ENCODE results near the gene PIKFYVE. TPM values are rescaled to one million over a fixed set of nuclear protein-coding genes. Genes with fewer than 3 reads are reported as not detected.

PIKFYVE gene
- total RNA-seq, 1 experiment from 2014 or later = 22.8 TPM

- Mint-ChIP-seq H3K36me3 (ENCODE audit: insufficient read depth, unreplicated experiment) (peaks cover 85% of the 10 kb centered on the region), H3K4me1 (ENCODE audit: insufficient read depth, unreplicated experiment) (peaks cover 15% of the 10 kb centered on the region), H3K4me3 (ENCODE audit: unreplicated experiment) (no peak overlapping the region), H3K27ac (ENCODE audit: low read depth, unreplicated experiment) (no peak overlapping the region), H3K27me3 (ENCODE audit: insufficient read depth, unreplicated experiment) (no peaks in the 10 kb centered on the region), H3K9me3 (ENCODE audit: unreplicated experiment) (no peaks in the 10 kb centered on the region)
- no peak for TF ChIP-seq CTCF (IDR thresholded peaks at IDR 0.05; ENCODE audit: unreplicated experiment)
- CTCF ChIA-PET = interaction anchor here (0.7 to 4.4 kb wide), 2 partner anchors 71 to 513 kb away, joined by 3 to 24 read pairs; no protein-coding TSS in a partner anchor
- intact Hi-C loops (cut with micrococcal nuclease) = no loop called here
- BruUV-seq (replicated peaks) = no TSS peak
- no peak for DNase-seq (ENCODE audit: unreplicated experiment)
- POLR2A ChIA-PET = no interaction called here
Observed at GRCh38 chr2:208245746-208246145, 20.3 kb upstream of the PIKFYVE start.

- H3K27me3 Mint-ChIP-seq (ENCODE audit: insufficient read depth, unreplicated experiment) = no peaks in the 10 kb centered on the region
- CTCF ChIA-PET = interaction anchor here (0.5 to 4.4 kb wide), 7 partner anchors 18 to 438 kb away, joined by 3 to 24 read pairs (median 4); no protein-coding TSS in a partner anchor
Observed at GRCh38 chr2:208248601-208249000, 17.5 kb upstream of the PIKFYVE start.

GRCh38 chr2:208249296-208249695 is 16.8 kb upstream of the PIKFYVE start:
- Mint-ChIP-seq H3K4me1 (ENCODE audit: insufficient read depth, unreplicated experiment) (peaks cover 28% of the 10 kb centered on the region), H3K27ac (ENCODE audit: low read depth, unreplicated experiment) (no peak overlapping the region), H3K36me3 (ENCODE audit: insufficient read depth, unreplicated experiment) (peaks cover 61% of the 10 kb centered on the region), H3K4me3 (ENCODE audit: unreplicated experiment) (no peak overlapping the region), H3K27me3 (ENCODE audit: insufficient read depth, unreplicated experiment) (no peaks in the 10 kb centered on the region), H3K9me3 (ENCODE audit: unreplicated experiment) (no peaks in the 10 kb centered on the region)
- no peak for TF ChIP-seq CTCF (IDR thresholded peaks at IDR 0.05; ENCODE audit: unreplicated experiment)
- ChIA-PET CTCF (interaction anchor here (1.0 to 2.0 kb wide), 2 partner anchors 74 to 148 kb away, joined by 4 to 5 read pairs; no protein-coding TSS in a partner anchor), POLR2A (interaction anchor here (0.5 to 1.7 kb wide), 2 partner anchors 74 to 531 kb away, joined by 3 to 6 read pairs; no protein-coding TSS in a partner anchor)
- intact Hi-C loops (cut with micrococcal nuclease) = no loop called here
- no peak for DNase-seq (ENCODE audit: unreplicated experiment)
- BruUV-seq (replicated peaks) = no TSS peak

More at GRCh38 chr2:208248601-208249000, 17.5 kb upstream of the PIKFYVE start:
- no peaks in the 10 kb centered on the region for H3K9me3 Mint-ChIP-seq (ENCODE audit: unreplicated experiment)
- intact Hi-C loops (cut with micrococcal nuclease) = no loop called here
- H3K4me1 Mint-ChIP-seq (ENCODE audit: insufficient read depth, unreplicated experiment) = peaks cover 28% of the 10 kb centered on the region
- H3K36me3 Mint-ChIP-seq (ENCODE audit: insufficient read depth, unreplicated experiment) = peaks cover 68% of the 10 kb centered on the region
- no peak overlapping the region for H3K27ac Mint-ChIP-seq (ENCODE audit: low read depth, unreplicated experiment)
- DNase-seq (ENCODE audit: unreplicated experiment) = no peak
- no peak for TF ChIP-seq CTCF (IDR thresholded peaks at IDR 0.05; ENCODE audit: unreplicated experiment)
- POLR2A ChIA-PET = interaction anchor here (1.7 kb wide), 1 partner anchor 73 kb away, joined by 6 read pairs; no protein-coding TSS in a partner anchor
- H3K4me3 Mint-ChIP-seq (ENCODE audit: unreplicated experiment) = no peak overlapping the region
- BruUV-seq (replicated peaks) = no TSS peak

- POLR2A ChIA-PET = interaction anchor here (1.1 kb wide), 1 partner anchor 76 kb away, joined by 3 read pairs; no protein-coding TSS in a partner anchor
- Mint-ChIP-seq H3K9me3 (ENCODE audit: unreplicated experiment) (no peaks in the 10 kb centered on the region), H3K27ac (ENCODE audit: low read depth, unreplicated experiment) (peak overlapping the region; percentile 71), H3K4me3 (ENCODE audit: unreplicated experiment) (peak overlapping the region; percentile 5), H3K36me3 (ENCODE audit: insufficient read depth, unreplicated experiment) (peaks cover 61% of the 10 kb centered on the region), H3K27me3 (ENCODE audit: insufficient read depth, unreplicated experiment) (no peaks in the 10 kb centered on the region), H3K4me1 (ENCODE audit: insufficient read depth, unreplicated experiment) (peaks cover 28% of the 10 kb centered on the region)
- peak; percentile 72 for DNase-seq (ENCODE audit: unreplicated experiment)
- intact Hi-C loops (cut with micrococcal nuclease) = no loop called here
- CTCF ChIA-PET = interaction anchor here (0.7 to 7.4 kb wide), 4 partner anchors 75 to 1468 kb away, joined by 3 to 104 read pairs (median 3); no protein-coding TSS in a partner anchor
- BruUV-seq (replicated peaks) = no TSS peak
- TF ChIP-seq CTCF (IDR thresholded peaks at IDR 0.05; ENCODE audit: unreplicated experiment) = no peak
Observed at GRCh38 chr2:208250388-208250787, 15.7 kb upstream of the PIKFYVE start.

All from MCF 10A (cell line).